SK-N-SH treated with all-trans-retinoic acid at 6 μM for 48 hours (cell line): ENCODE results near the gene DIPK1B.

Experiments used
- ARNTL ChIP-seq: fragments of 450-650 bp; formaldehyde crosslinking; IDR thresholded peaks from 2 replicates; pipeline ENCODE4 v1.5.0; 2020; ENCODE audit warnings: low read depth, mild to moderate bottlenecking, moderate library complexity, borderline replicate concordance
- BACH2 ChIP-seq: fragments of 250-450 bp; sonication (Bioruptor Pico); IDR thresholded peaks from 2 replicates; pipeline ENCODE4 v1.9.0; 2021; ENCODE audit warnings: mild to moderate bottlenecking, borderline replicate concordance
- CSDC2 ChIP-seq: fragments of 250-450 bp; sonication (Bioruptor Pico); IDR thresholded peaks from 2 replicates; pipeline ENCODE4 v1.5.0; 2020; ENCODE audit warnings: mild to moderate bottlenecking, moderate library complexity
- ESRRG ChIP-seq: fragments of 250-450 bp; sonication (Bioruptor Pico); IDR thresholded peaks from 2 replicates; pipeline ENCODE4 v1.6.1; 2021; ENCODE audit warnings: mild to moderate bottlenecking
- ISL1 ChIP-seq: fragments of 250-450 bp; sonication (Bioruptor Pico); IDR thresholded peaks from 2 replicates; pipeline ENCODE4 v2.1.2; 2022; ENCODE audit warnings: mild to moderate bottlenecking, moderate library complexity
- OSR1 ChIP-seq: fragments of 250-450 bp; sonication (Bioruptor Pico); IDR thresholded peaks from 2 replicates; pipeline ENCODE4 v1.8.0; 2022; ENCODE audit warnings: moderate library complexity, mild to moderate bottlenecking, inconsistent platforms
- PATZ1 ChIP-seq: fragments of 250-450 bp; sonication (Bioruptor Pico); IDR thresholded peaks from 2 replicates; pipeline ENCODE4 v1.8.0; 2020; ENCODE audit warnings: mild to moderate bottlenecking, moderate library complexity, borderline replicate concordance
- POU6F1 ChIP-seq: fragments of 250-450 bp; sonication (Bioruptor Pico); IDR thresholded peaks from 2 replicates; pipeline ENCODE4 v1.8.0; 2021; ENCODE audit warnings: low read depth, mild to moderate bottlenecking, moderate library complexity, borderline replicate concordance
- PPARA ChIP-seq: fragments of 250-450 bp; sonication (Bioruptor Pico); IDR thresholded peaks from 2 replicates; pipeline ENCODE4 v1.5.0; 2020; ENCODE audit warnings: mild to moderate bottlenecking, borderline replicate concordance
- RARB ChIP-seq: fragments of 250-450 bp; sonication (Bioruptor Pico); IDR thresholded peaks from 2 replicates; pipeline ENCODE4 v1.8.0; 2021; ENCODE audit warnings: mild to moderate bottlenecking, moderate library complexity
- ZFP3 ChIP-seq: fragments of 250-450 bp; sonication (Bioruptor Pico); IDR thresholded peaks from 2 replicates; pipeline ENCODE4 v1.5.0; 2020; ENCODE audit warnings: mild to moderate bottlenecking, moderate library complexity
- ZFP30 ChIP-seq: fragments of 450-650 bp; formaldehyde crosslinking; IDR thresholded peaks from 2 replicates; pipeline ENCODE4 v1.5.0; 2022; ENCODE audit warnings: mild to moderate bottlenecking, moderate library complexity
- ZNF8 ChIP-seq: fragments of 450-650 bp; formaldehyde crosslinking; IDR thresholded peaks from 2 replicates; pipeline ENCODE4 v1.5.0; 2020; ENCODE audit warnings: mild to moderate bottlenecking, moderate library complexity

- TF ChIP-seq BACH2 (no peak), PATZ1 (no peak), ISL1 (CRISPR knock-in tag) (no peak), ZFP3 (CRISPR knock-in tag) (no peak), ARNTL (CRISPR knock-in tag) (no peak), POU6F1 (CRISPR knock-in tag) (no peak), ZFP30 (no peak), ESRRG (CRISPR knock-in tag) (no peak), RARB (CRISPR knock-in tag) (no peak), CSDC2 (CRISPR knock-in tag) (no peak), OSR1 (CRISPR knock-in tag) (no peak), ZNF8 (CRISPR knock-in tag) (no peak), PPARA (no peak)
Observed at GRCh38 chr9:136746621-136747020, 34.2 kb downstream of the DIPK1B start.
